MV-4-11 (cell line): ENCODE data around the gene FERMT2.
A peak's percentile ranks its signal among the peaks of the same experiment; 100 is the strongest.
"Not testable (repeated sequence)": the region's sequence is repeated elsewhere in the genome, so short reads cannot be mapped to it uniquely, and the experiment has no call there.

Experiments used
- DNase-seq: peaks from one replicate; lab custom pipeline; 2025; lab: John Stamatoyannopoulos, UW

The FERMT2 gene

DNA sequence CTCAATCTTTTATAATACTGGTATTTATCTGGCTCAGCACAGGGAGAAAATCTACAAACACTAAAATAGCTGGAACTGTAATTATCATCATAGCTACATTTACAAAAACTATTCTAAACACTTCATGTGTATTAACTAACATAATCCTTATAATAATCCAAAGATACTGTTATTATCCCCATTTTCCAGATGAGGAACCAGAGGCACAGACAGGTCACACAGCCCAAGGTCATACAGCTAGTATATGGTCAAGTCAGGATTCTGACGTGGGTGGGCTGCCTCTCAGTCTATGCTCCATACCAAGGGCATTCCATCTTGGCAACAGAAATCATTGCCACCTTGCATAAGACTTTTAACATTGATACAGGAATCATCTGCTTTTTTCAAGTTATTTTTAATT, 11.4 kb downstream of the FERMT2 start:
- no peak for DNase-seq

GRCh38 chr14:52937869-52938268, 13.0 kb downstream of the FERMT2 start:
- no peak for DNase-seq

DNA sequence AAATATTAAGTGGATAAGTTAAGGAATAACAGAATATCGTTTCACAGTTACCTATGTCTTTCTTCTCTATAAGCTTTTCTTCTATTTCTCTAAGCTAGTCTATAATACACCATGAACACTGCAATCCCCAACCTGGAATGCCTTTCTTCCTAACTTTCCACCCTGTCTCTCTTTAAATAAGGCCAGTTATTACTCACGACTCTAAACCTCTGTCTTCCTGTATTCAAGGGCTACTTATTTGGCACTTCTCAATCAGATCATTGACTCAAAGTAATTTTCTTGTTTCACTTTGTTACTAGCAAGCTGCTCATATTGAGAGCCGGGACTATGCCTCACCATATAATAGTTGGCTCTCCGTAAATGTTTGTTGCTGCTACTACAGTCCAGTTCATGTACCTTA, 13.5 kb downstream of the FERMT2 start:
- no peak for DNase-seq

- no peak for DNase-seq
These were observed 14.4 kb downstream of the FERMT2 start for GRCh38 chr14:52936437-52936836.

- no peak for DNase-seq
These were observed 15.0 kb downstream of the FERMT2 start for GRCh38 chr14:52935833-52936232.

GRCh38 chr14:52934762-52935161, 16.1 kb downstream of the FERMT2 start:
- no peak for DNase-seq

GRCh38 chr14:52929192-52929807, 21.6 kb downstream of the FERMT2 start:
- DNase-seq: no peak

DNA sequence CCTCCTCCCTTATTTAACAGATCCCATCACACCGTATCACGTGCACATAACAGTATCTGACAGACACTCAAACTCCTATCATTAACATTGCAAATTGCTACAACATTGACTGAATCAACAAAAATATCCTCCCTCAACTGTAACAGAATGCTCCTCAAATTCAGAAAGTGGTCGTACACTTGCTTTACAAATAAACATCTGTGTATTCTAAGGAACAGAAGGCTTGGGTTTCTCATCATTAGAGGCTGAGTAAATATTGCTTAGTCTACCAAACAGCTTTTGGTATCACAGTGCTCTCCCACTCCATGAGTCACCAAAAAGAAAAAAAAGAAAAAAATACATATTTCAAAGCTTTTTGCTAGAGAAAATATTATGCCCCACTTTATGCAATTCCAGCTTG, 23.9 kb downstream of the FERMT2 start:
- no peak for DNase-seq

DNA sequence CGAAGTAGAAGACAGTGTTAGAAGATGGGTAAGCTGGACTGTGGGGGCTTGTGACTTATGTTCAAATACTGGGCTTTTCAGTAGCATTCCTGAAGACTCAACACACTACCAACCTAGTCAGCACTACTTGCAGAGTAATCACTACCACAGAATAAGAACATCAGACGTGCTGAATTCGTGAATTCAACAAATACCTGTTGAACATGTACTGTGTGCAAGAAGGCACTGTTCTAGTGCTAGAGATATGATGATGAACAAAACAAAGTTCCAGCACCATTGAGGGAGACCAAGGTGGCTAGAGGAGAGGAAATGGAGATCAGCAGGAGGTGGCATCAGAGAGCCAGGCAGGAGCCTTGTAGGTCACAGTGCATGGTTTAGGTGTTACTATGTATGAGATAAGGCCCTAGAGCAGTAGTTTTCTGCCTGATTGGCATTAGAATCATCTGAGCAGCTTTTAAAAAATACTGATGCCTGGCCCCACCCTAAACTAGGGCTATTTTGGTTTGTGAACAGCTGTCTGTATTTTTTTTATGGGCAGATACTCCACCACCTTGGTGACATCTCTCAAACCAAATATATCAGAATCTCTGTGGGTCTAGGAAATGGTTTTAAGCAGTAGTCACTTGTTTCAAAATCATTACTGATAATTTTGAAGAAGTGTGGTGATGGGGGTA, 26.8 kb downstream of the FERMT2 start:
- no peak for DNase-seq

- DNase-seq: no peak
These were observed 28.2 kb downstream of the FERMT2 start for GRCh38 chr14:52922656-52923055.

GRCh38 chr14:52922059-52922458, 28.8 kb downstream of the FERMT2 start:
- no peak for DNase-seq

DNA sequence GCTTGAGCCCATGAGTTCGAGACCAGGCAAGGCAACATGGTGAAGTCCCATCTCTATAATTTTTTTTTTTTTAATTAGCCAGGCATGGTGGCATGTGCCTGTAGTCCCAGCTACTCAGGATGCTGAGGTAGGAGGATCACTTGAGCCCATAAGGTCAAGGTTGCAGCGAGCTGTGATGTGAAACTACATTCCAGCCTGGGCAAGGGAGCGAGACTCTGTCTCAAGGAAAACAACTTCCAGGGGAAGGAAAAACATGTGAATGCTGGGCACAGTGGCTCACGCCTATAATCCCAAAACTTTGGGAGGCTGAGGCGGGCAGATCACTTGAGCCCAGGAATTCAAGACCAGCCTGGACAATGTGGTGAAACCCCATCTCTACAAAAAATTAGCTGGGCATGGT, 30.4 kb downstream of the FERMT2 start:
- DNase-seq: not testable (repeated sequence)

DNA sequence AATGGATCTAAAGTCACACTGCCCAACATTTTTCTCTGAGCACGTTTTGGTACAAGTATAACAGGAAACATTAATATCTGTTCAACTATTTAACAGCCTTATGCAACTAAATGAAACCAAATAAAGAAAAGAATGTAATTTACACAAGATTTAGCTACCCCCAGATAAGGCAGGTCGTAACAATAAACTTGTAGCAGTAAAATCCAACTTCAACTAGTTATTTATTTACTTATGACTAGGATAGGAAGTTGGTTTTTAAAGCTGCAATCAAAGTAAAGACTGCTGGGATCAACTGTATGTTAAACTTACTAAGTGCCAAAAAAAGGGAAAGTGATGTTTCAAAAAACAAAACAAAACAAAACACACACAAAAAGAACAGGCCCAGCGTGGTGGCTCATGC, 30.9 kb downstream of the FERMT2 start:
- DNase-seq: no peak

GRCh38 chr14:52918486-52918885, 32.4 kb downstream of the FERMT2 start:
- DNase-seq: peak; percentile 97

GRCh38 chr14:52917735-52918134, 33.1 kb downstream of the FERMT2 start:
- DNase-seq: no peak

GRCh38 chr14:52914295-52914694, 36.6 kb downstream of the FERMT2 start:
- no peak for DNase-seq

DNA sequence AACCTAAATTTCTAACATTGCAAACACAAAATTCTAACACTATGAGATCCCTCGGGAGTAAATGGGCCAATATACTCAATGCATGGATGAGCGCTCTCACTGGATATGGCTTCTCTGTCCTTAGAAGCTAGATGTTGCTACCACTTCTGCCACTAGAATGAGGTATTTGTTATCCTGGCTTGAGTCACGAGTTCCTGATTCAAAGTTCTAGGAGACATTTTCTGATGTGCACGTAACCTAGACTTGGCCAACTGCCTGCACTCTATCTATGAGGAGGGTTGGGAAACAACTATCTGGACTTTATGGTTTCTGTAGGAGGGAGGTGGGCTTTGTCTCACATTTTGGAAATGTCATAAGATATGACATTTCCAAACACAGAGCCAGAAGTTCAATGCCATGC, 37.6 kb downstream of the FERMT2 start:
- DNase-seq: no peak

DNA sequence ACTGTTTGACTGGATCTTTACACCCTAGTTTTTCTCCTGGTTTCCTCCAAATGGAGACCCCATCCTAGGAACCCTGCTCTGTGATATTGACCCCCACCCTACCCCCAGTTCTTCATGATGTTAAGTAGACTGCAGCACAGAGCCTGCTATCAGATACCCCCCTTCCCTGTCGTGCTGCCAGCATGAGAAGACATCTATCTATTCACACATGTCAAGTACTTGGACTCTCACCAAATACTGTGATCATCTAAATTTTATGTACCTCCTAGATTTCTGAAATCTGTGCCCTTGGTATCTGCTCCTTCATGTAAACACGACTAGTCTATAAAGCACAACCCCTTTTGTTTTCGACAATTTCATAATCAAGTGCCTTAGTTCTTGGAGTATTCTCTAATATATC, 38.9 kb downstream of the FERMT2 start:
- no peak for DNase-seq

GRCh38 chr14:52910572-52910971, 40.3 kb downstream of the FERMT2 start:
- no peak for DNase-seq

DNA sequence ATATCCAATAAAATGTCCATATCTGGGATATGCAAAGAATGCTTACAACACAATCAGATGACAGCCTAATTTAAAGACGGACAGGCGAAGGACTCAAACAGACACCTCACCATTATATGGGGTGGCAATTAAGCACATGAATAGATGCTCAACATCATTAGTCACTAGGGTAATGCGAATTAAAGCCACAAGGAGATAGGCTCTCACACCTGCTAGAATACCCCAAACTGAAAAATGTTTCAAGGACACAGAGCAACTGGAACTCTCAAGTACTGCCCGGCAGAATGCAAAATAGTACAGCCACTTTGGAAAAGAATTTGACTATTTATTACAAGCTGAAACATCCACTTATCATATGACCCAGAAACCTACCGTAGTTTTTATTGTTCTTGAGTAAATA, 42.9 kb downstream of the FERMT2 start:
- DNase-seq: no peak

- DNase-seq: no peak
These were observed 44.7 kb downstream of the FERMT2 start for GRCh38 chr14:52906141-52906601.

DNA sequence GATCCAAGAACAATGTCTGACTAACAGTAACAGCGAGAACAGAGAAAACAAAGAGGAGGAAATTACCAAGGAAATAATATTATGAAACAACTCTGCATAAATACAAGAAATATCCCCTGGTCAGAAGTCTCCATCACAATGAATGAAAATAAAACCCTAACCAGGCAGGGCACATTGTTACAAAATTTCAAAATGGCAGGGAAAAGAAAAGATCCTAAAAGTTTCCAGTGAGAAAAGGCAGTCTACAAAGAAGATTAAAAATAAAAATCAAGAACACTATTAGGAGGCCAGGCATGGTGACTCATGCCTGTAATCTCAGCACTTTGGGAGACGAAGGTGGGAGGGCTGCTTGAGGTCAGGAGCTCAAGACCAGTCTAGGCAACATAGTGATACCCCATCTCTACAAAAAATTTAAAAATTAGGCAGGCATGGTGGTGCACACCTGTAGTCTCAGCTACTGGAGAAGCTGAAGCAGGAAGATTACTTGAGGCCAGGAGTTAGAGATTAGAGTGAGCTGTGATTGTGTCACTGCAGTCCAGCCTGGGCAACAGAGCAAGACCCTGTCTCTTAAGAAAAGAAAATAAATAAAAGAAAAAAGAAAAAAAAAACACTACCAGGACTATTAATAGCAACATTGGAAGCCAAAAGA, 47.8 kb downstream of the FERMT2 start:
- no peak for DNase-seq

DNA sequence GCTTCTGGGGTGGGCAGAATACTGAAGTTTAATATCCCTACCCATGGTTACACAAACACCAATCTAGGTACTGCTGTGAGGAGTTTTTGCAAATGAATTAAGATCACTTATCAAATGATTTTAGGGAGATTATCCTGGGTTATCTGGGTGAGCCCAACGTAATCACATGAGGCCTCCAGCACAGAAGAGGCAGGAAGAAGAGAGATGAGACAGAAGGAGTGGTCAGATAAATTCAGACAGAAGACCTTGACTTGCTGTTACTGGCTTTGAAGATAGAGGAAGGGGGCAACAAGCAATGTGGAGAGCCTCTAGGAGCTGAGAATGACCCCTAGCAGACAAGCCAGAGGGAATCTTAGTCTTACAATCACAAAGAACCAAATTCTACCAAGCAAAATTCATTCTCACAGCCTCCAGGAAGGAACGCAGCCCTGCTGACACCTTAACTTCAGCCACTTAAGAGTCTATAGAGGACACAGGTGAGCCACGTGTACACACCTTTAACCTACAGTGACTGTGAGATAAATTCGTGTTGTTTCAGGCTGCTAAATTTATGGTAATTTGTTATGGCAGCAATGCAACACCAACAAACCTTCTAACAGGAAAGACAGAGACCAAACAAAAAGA, 49.4 kb downstream of the FERMT2 start:
- no peak for DNase-seq
